EL (cell line): ENCODE measurements around the gene NOS1AP.
"Not testable (repeated sequence)": the region's sequence is repeated elsewhere in the genome, so short reads cannot be mapped to it uniquely, and the experiment has no call there.

Experiments used
- DNase-seq: peaks from one replicate; pipeline ENCODE4 v3.0.0-alpha.2; 2016

The NOS1AP gene

GRCh38 chr1:162060314-162060713 is 9.2 kb upstream of the NOS1AP start:
- no peak for DNase-seq

DNA sequence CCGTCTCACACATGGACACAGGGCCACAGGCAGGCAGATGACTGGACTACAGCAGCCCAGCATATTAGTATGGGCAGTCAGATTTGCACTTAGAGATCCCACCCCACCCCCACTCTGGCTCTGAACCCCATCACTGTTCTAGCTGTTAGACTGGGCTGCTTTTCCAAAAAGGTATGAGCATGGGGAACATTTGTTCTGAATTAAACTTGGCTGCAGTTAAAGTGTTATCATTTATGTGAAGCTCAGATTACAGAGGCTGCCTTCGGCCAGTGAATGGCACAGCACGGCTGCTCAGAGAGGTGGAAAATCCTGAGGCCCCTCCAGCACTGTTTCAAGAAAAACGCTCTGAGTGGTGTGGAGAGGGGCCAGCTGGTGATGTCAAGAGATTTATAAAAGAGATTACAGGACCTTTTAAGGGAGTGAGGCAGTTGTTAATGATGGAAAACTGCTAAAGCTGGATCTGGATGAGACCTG is 6.9 kb upstream of the NOS1AP start:
- no peak for DNase-seq

GRCh38 chr1:162065016-162065415 is 4.5 kb upstream of the NOS1AP start:
- no peak for DNase-seq

DNA sequence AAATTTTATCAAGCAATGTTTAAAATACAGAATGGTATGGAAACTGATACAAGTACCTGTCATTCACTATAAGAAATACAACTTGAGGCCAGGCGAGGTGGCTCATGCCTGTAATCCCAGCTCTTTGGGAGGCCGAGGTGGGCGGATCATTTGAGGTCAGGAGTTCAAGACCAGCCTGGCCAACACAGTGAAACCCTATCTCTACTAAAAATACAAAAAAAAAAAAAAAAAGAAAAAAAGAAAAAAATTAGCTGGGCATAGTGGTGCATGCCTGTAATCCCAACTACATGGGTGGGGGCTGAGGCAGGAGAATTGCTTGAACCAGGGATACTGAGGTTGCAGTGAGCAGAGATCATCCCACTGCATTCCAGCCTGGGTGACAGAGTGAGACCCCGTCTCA is 2.7 kb upstream of the NOS1AP start:
- DNase-seq, result not testable (repeated sequence)

DNA sequence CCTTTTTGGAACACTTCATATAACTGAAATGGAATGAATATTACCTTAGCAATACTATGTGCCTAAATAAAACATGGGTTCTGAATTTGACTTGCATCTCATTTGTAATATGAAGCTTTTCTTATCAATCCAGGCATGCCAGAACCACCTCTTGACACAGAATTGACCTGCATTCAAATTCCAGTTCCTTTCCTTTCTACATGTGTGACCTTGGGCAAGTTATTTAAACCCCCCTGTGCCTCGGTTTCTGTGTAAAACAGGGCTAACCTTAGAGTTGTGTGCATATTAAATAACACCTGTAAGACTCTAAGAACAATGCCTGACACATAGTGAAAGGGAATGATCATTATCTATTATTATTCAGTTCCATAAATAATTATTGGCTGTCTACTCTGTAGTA is 2.0 kb upstream of the NOS1AP start:
- DNase-seq, result no peak

DNA sequence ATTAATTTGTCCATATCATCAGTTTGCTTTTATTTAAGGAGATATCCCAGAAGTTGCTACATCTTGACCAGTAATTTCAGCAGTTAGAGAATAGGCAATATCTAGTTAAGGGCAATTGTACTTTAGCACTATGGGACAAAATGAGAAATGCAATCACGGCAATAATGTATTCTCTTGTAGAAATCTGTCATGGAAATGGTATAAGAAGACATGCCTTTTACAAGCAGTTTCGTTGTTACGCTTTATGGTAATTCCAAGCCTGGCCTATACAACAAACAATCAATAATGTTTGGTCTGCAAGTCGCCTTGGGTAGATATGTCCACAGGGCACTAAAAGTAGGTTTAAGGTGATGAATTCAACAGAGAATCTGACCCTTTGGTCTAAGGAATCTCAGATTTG is 1.2 kb upstream of the NOS1AP start:
- no peak for DNase-seq

- no peak for DNase-seq
Observed at GRCh38 chr1:162070094-162070748, 730 bp downstream of the NOS1AP start.

GRCh38 chr1:162070825-162071224 is 1.3 kb downstream of the NOS1AP start:
- DNase-seq, result no peak

DNA sequence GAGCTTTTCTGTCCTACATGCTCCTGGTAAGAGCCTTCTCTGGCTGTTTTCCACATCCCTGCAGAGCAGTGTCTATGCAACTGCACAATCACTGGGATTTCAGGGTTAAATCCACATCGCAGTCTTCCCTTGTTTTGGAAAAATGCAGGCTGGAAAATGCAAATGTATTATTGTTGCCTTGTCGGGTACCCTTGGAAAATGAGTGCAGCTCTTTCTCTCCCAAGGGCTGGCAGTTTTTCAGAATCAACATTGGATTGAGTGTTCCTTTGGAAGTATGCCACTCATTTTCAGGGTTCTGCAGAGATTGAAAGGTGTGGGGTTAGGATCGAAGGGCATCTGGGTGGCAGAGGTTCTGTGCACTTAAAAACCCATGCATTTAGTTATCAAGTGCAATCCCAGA is 3.2 kb downstream of the NOS1AP start:
- DNase-seq, result no peak

- peak; percentile 62 for DNase-seq
Observed at GRCh38 chr1:162074276-162075005, 5.0 kb downstream of the NOS1AP start.

DNA sequence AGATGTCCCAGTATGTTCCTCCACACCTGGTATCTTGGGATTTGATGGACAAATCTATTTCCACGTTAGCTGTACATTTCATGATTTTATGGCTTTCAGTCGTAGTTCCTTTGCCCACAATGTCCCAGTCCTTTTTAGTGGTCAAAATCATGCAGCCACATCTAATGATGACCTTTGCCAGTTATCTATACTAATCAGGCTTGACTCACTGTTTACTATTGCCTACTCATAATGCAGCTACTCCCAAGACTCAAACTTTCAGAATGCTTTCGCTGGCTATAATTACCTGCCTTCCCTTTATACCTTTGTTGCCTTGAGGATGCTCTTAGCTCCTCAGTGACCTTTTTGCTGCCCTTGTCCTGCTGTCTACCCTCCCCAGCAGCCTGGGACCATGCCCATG is 6.4 kb downstream of the NOS1AP start:
- no peak for DNase-seq

DNA sequence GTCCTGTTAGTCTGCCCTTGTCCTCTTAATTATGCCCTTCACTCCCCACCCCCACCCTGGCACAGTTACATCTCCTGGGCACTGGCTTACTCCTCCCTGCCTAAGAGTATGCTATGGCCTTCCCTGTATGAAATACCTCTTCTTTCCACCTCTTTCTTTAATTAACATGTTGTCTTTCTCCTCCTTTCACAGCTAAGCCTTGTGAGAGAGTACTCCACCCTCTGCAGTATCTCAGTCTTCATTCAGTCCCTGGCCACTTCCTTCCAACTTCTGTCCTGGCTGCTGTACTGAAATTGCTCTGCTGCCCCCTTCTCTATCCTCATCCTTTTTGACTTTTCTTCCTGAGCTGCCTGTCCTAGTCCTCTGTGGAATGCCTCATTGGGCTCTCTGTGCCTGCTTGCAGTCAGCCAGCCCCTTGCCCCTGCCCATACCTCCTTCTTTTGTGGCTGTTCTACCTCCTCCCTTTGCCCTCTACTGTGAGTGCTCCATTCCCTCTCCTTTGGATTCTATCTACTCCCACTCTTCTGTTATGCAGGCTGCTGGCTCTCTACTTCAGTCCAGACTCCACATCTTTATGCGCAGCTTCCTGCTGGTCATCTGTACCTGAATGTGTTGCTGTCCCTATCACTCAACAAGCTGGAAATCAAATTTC is 8.3 kb downstream of the NOS1AP start:
- DNase-seq, result no peak

- DNase-seq, result no peak
Observed at GRCh38 chr1:162079030-162079429, 9.5 kb downstream of the NOS1AP start.

GRCh38 chr1:162080472-162081015 is 11.1 kb downstream of the NOS1AP start:
- DNase-seq, result no peak

DNA sequence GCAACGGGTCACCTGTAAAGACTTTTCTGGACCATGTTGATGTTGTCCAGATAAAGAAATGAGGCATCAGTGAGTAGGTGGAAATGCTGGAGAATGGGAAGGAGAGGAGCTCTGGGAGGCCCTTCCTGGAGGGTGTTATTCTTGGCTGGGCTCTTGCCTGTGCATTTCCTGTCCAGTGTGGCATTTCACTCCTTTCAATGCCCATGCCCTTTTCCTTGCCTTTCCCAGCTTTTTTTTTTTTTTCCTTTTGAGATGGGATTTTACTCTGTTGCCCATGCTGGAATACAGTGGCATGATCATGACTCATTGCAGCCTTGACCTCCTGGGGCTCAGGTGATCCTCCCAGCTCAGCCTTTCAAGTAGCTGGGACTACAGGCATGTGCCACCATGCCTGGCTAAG is 11.8 kb downstream of the NOS1AP start:
- peak; percentile 46 for DNase-seq

DNA sequence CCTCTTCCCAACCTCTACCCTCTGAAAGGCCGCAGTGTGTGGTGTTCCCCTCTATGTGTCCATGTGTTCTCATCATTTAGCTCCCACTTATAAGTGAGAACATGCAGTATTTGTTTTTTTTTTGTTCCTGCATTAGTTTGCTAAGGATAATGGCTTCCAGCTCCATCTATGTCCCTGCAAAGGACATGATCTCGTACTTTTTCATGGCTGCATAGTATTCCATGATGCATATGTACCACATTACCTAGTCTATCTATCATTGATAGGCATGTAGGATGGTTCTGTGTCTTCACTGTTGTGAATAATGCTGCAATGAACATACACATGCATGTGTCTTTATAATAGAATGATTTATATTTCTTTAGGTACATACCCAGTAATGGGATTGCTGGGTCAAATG is 12.6 kb downstream of the NOS1AP start:
- DNase-seq, result not testable (repeated sequence)

- DNase-seq, result no peak
Observed at GRCh38 chr1:162083273-162083672, 13.8 kb downstream of the NOS1AP start.

DNA sequence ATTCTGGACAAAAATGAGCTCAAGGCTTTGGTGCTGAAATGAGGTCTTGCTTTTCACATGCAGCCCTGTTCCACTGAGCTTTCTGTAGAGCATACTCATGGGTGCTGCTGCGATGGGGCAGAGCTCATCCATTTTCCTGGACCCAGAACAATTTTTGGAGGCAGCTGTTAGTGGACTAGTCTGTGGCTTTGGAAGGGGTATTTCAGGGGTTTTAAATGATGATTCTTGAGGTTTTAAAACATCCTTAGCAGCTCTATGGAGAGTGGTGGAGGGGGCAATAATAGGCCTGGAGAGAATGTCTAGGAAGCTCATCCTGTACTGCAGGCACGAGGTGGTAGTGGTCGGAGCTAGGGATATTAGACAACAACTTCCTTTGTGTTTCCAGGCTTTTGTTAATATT is 16.5 kb downstream of the NOS1AP start:
- no peak for DNase-seq

- DNase-seq, result peak; percentile 21
Observed at GRCh38 chr1:162087111-162087510, 17.6 kb downstream of the NOS1AP start.

GRCh38 chr1:162087574-162087973 is 18.1 kb downstream of the NOS1AP start:
- DNase-seq, result no peak

DNA sequence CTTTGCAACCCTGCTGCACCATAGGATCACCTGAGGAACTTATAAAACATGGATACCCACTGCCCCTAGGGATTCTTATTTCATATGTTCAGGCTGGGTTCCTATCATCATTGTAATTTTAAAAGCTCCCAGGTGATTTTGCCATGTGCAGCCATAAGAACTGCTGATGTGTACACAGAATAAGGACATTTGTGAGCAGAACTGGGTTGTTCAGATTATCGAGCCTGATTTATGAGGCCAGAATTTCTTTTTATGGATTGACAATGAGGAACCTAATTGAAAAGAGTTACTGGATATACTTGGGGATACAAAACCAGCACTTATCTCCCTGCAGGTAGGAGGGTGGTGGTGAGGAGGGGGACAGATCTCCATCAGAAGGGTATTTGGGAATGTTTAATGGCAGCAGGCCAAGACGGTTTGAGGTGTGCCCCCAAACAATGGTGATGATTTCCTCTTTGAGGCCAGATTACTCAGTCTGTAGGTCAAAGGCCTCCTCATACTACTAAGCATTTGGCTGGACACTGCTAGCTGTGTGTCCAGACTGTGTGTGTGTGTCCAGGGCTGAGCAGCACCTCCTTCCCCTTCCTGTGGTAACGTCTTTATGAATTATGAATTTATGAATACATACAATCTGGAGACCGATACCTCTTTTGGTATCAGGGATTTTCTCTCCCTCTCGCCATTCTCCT is 18.9 kb downstream of the NOS1AP start:
- peak; percentile 14 for DNase-seq

DNA sequence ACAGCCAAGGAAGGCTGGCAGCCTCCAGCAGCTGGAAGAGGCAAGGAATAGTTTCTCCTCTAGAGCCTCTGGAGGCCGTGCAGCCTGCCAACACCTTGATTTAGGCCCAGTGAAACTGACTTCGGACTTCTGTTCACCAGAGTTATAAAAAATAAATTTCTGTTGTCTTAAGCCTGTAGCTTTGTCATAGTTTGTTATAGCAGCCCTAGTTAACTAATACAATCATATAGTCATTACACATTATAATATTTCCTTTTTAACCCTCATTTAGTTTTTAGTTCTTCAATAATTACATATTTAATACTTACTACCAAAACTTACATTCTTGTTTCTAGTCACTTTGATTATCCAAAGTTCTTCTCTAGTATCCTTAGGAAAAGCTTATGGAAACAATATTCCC is 20.3 kb downstream of the NOS1AP start:
- DNase-seq, result no peak

DNA sequence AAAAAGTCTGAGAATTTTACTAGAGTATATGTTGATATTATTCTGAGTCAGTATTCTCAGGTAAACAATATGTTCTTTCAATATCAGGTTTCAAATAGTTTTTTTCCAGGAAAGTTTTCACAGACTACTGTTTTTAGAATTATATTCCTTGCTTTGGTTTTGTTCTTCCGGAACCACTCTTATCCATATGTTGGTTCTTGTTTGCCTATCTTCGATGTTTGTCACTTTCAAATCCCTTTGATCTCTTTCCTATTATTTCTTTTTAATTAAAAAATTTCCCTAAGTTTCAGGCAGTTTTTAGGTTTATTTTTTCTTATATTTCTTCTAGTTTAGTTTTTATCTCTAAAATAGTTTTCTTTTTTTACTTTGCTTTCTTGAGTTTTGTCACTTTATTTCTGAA is 20.9 kb downstream of the NOS1AP start:
- DNase-seq, result no peak
